ENCODE measurements around the gene INTS1.

The INTS1 gene

DNA sequence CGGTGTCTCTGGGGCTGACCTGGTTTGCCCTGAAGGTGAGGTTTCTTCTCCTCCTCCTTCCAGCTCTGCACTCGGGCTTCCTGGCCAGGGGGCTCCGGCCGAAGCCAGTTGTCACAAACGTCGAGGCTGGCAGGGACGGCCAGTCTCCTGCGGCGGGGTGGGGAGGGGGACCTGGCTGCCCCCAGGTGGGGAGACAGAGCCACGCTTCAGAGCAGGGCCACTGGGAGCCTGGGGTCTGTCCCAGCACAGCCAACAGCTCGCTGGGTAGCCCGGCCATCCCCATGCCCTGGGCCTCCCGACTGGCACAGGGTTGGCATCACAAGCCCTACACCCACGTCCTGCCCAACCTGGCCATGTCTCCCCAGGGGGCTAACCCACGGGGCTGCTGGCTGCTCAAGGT lies 65.4 kb downstream of the INTS1 start:
- Histone ChIP-seq H3K4me3 (ENCODE audit: low read length) (no peak overlapping the region), H3K4me2 (ENCODE audit: low read depth, low read length) (no peak overlapping the region), H3K9ac (ENCODE audit: low read length) (no peak overlapping the region), H3K79me2 (ENCODE audit: low read length) (no peaks in the 10 kb centered on the region), H3K9me3 (replicated peaks; ENCODE audit: insufficient read depth, low read length) (no peaks in the 10 kb centered on the region), H3K9me2 (replicated peaks; ENCODE audit: insufficient read depth, low read length) (no peaks in the 10 kb centered on the region), H2AFZ (ENCODE audit: low read length) (no peak overlapping the region), H3K4me1 (ENCODE audit: low read length) (no peaks in the 10 kb centered on the region), H3K27ac (ENCODE audit: low read length) (no peak overlapping the region), H3K36me3 (replicated peaks; ENCODE audit: insufficient read depth, low read length) (no peaks in the 10 kb centered on the region), H4K20me1 (ENCODE audit: insufficient read depth, low read length) (no peaks in the 10 kb centered on the region), H3K27me3 (replicated peaks; ENCODE audit: insufficient read depth, low read length) (peaks cover 33% of the 10 kb centered on the region), H3F3A (ENCODE audit: insufficient read depth, low read length) (no peaks in the 10 kb centered on the region)
- TF ChIP-seq EZH2phosphoT487 (IDR thresholded peaks at IDR 0.05; ENCODE audit: low read length) (no peak), EZH2 (optimal IDR thresholded peaks at IDR 0.05; ENCODE audit: low read depth, low read length) (no peak), CTCF (IDR thresholded peaks at IDR 0.05; ENCODE audit: low read length) (no peak)
- no peak for DNase-seq

DNA sequence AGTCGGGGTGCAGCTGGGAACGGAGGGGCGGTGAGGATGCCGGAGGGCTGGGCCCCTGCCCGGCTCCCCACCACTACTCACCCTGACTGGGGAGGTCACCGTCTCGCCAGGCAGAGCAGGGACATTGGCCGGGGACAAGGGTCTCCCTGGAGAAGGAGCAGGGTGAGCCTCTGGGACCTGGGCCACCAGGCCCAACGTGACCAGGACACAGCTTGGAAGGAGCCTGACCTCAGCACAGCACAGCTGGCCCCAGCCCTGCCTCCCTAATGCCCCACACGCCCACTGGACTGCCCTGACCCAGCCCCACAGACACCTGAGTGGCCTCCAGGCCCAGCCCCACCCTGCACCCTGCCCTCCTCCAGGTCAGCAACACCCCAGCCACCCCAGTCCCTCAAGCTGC lies 66.0 kb downstream of the INTS1 start:
- H3K4me1 ChIP-seq (ENCODE audit: low read length): no peaks in the 10 kb centered on the region
- H4K20me1 ChIP-seq (ENCODE audit: insufficient read depth, low read length): no peaks in the 10 kb centered on the region
- no peaks in the 10 kb centered on the region for H3K9me3 ChIP-seq (replicated peaks; ENCODE audit: insufficient read depth, low read length)
- H3K4me3 ChIP-seq (ENCODE audit: low read length): no peak overlapping the region
- TF ChIP-seq EZH2 (optimal IDR thresholded peaks at IDR 0.05; ENCODE audit: low read depth, low read length) (no peak), CTCF (IDR thresholded peaks at IDR 0.05; ENCODE audit: low read length) (no peak), EZH2phosphoT487 (IDR thresholded peaks at IDR 0.05; ENCODE audit: low read length) (no peak)
- peaks cover 39% of the 10 kb centered on the region for H3K27me3 ChIP-seq (replicated peaks; ENCODE audit: insufficient read depth, low read length)
- H3F3A ChIP-seq (ENCODE audit: insufficient read depth, low read length): no peaks in the 10 kb centered on the region
- DNase-seq: no peak
- H3K36me3 ChIP-seq (replicated peaks; ENCODE audit: insufficient read depth, low read length): no peaks in the 10 kb centered on the region
- H3K79me2 ChIP-seq (ENCODE audit: low read length): no peaks in the 10 kb centered on the region
- no peak overlapping the region for H3K27ac ChIP-seq (ENCODE audit: low read length)
- no peak overlapping the region for H3K4me2 ChIP-seq (ENCODE audit: low read depth, low read length)
- H3K9me2 ChIP-seq (replicated peaks; ENCODE audit: insufficient read depth, low read length): no peaks in the 10 kb centered on the region
- no peak overlapping the region for H3K9ac ChIP-seq (ENCODE audit: low read length)
- H2AFZ ChIP-seq (ENCODE audit: low read length): no peak overlapping the region

DNA sequence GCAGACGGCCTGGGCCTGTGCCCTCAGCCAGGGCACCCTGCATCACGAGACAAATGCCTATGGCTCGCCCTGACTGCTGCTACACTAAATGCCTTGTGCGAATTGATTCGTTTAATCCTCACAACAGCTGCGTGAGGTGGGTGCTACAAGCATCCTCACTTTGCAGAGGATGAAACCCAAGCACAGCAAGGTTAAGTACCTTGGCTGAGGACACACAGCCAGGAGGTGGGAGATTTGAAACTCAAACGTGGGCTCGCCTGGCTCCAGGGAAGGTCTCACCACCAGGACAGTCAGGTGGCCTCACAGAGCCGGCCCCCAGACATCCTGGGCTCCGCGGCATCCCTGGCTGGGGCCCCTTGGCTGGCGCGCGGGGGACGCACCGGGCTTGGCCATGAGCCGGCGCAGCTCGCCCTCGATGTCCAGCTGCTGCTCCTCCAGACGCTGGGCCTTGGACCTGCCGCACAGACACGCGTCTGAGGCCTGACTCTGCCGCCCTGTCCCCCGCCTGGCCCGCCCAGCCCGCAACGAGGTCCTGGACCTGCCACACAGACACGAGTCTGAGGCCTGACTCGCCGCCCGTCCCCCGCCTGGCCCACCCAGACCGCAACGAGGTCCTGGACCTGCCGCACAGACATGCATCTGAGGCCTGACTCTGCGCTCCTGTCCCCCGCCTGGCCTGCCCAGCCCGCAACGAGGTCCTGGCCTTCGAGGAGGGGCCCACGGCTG lies 66.9 kb downstream of the INTS1 start:
- Histone ChIP-seq H3K79me2 (ENCODE audit: low read length) (no peaks in the 10 kb centered on the region), H3K36me3 (replicated peaks; ENCODE audit: insufficient read depth, low read length) (no peaks in the 10 kb centered on the region), H3K27ac (ENCODE audit: low read length) (no peak overlapping the region), H3K4me1 (ENCODE audit: low read length) (no peaks in the 10 kb centered on the region), H3K4me2 (ENCODE audit: low read depth, low read length) (no peak overlapping the region), H4K20me1 (ENCODE audit: insufficient read depth, low read length) (no peaks in the 10 kb centered on the region), H3K4me3 (ENCODE audit: low read length) (no peak overlapping the region), H3K9me2 (replicated peaks; ENCODE audit: insufficient read depth, low read length) (no peaks in the 10 kb centered on the region), H3K9me3 (replicated peaks; ENCODE audit: insufficient read depth, low read length) (no peaks in the 10 kb centered on the region), H3F3A (ENCODE audit: insufficient read depth, low read length) (no peaks in the 10 kb centered on the region), H3K27me3 (replicated peaks; ENCODE audit: insufficient read depth, low read length) (peaks cover 46% of the 10 kb centered on the region), H3K9ac (ENCODE audit: low read length) (no peak overlapping the region), H2AFZ (ENCODE audit: low read length) (no peak overlapping the region)
- TF ChIP-seq EZH2phosphoT487 (IDR thresholded peaks at IDR 0.05; ENCODE audit: low read length) (no peak), EZH2 (optimal IDR thresholded peaks at IDR 0.05; ENCODE audit: low read depth, low read length) (no peak), CTCF (IDR thresholded peaks at IDR 0.05; ENCODE audit: low read length) (no peak)
- no peak for DNase-seq

Measured in MM.1S (cell line).